MM.1S (cell line): ENCODE results near the gene NFIX.

Experiments
- DNase-seq: peaks from one replicate; pipeline ENCODE4 v3.0.0-alpha.2; 2015
- H2AFZ ChIP-seq: fragments of 300-600 bp; sonication (generic); 2 replicates; pipeline ENCODE4 v1.6.0; 2016; ENCODE audit warnings: antibody characterized with exemption, low read length
- H3F3A ChIP-seq: fragments of 300-600 bp; sonication (generic); 2 replicates; pipeline ENCODE4 v1.6.1; 2016; ENCODE audit warnings: mild to moderate bottlenecking, antibody characterized with exemption, low read length, moderate library complexity, mixed read lengths; ENCODE audit not compliant: insufficient read depth
- H3K27ac ChIP-seq: fragments of 300-600 bp; sonication (generic); 2 replicates; pipeline ENCODE4 v1.5.1; 2016; ENCODE audit warnings: mild to moderate bottlenecking, low read length
- H3K27me3 ChIP-seq: fragments of 300-600 bp; sonication (generic); replicated peaks from 2 replicates; pipeline ENCODE4 v1.6.0; 2016; ENCODE audit warnings: low read length; ENCODE audit not compliant: insufficient read depth
- H3K36me3 ChIP-seq: fragments of 300-600 bp; sonication (generic); replicated peaks from 2 replicates; pipeline ENCODE4 v1.6.1; 2016; ENCODE audit warnings: mild to moderate bottlenecking, low read length, mixed read lengths; ENCODE audit not compliant: insufficient read depth
- H3K4me1 ChIP-seq: fragments of 300-600 bp; sonication (generic); 2 replicates; pipeline ENCODE4 v1.6.1; 2016; ENCODE audit warnings: low read length, mixed read lengths
- H3K4me2 ChIP-seq: fragments of 300-600 bp; sonication (generic); 2 replicates; pipeline ENCODE4 v1.6.0; 2016; ENCODE audit warnings: low read depth, low read length
- H3K4me3 ChIP-seq: fragments of 300-600 bp; sonication (generic); 2 replicates; pipeline ENCODE4 v1.5.1; 2016; ENCODE audit warnings: low read length, mixed read lengths
- H3K79me2 ChIP-seq: fragments of 300-600 bp; sonication (generic); 2 replicates; pipeline ENCODE4 v1.6.1; 2016; ENCODE audit warnings: mixed run types, low read length, mixed read lengths
- H3K9ac ChIP-seq: fragments of 300-600 bp; sonication (generic); 2 replicates; pipeline ENCODE4 v1.6.1; 2016; ENCODE audit warnings: low read length, mixed read lengths
- H3K9me2 ChIP-seq: fragments of 300-600 bp; sonication (generic); replicated peaks from 2 replicates; pipeline ENCODE4 v1.6.1; 2016; ENCODE audit warnings: mild to moderate bottlenecking, low read length, mixed read lengths; ENCODE audit not compliant: insufficient read depth
- H3K9me3 ChIP-seq: fragments of 300-600 bp; sonication (generic); replicated peaks from 2 replicates; pipeline ENCODE4 v1.6.1; 2016; ENCODE audit warnings: mild to moderate bottlenecking, low read length, mixed read lengths; ENCODE audit not compliant: insufficient read depth
- H4K20me1 ChIP-seq: fragments of 300-600 bp; sonication (generic); 2 replicates; pipeline ENCODE4 v1.6.1; 2016; ENCODE audit warnings: mild to moderate bottlenecking, low read length, moderate library complexity, mixed read lengths; ENCODE audit not compliant: insufficient read depth
- EZH2 ChIP-seq: fragments of 300-600 bp; sonication (generic); optimal IDR thresholded peaks from 2 replicates; pipeline ENCODE3; 2017; ENCODE audit warnings: low read depth, mild to moderate bottlenecking, antibody characterized with exemption, low read length, mixed read lengths
- EZH2phosphoT487 ChIP-seq: fragments of 300-600 bp; sonication (generic); IDR thresholded peaks from 2 replicates; pipeline ENCODE4 v1.6.1; 2018; ENCODE audit warnings: antibody characterized with exemption, low read length
- TF ChIP-seq, protein P1 (sequence below): fragments of 300-600 bp; sonication (generic); IDR thresholded peaks from 2 replicates; pipeline ENCODE4 v1.5.1; 2016; ENCODE audit warnings: antibody characterized with exemption, low read length, mixed read lengths

Gene NFIX

DNA sequence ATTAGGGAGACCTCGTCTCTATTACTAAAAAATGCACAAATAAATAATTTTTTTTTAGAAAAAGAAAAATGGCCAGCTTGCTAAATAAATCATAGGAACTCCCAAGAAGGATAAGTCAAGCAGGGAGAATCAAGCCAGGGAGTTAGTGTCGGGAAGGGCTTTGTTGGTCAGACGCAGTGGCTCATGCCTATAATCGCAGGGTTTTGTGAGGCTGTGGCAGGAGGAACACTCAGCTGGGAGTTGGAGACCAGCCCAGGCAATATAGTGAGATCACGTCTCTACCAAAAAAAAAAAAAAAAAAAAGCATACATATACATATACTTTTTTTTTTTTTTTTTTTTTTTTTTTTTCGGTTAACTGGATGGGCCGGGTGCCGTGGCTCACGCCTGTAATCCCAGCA, 131.8 kb downstream of the NFIX start:
- TF ChIP-seq, protein P1, sequence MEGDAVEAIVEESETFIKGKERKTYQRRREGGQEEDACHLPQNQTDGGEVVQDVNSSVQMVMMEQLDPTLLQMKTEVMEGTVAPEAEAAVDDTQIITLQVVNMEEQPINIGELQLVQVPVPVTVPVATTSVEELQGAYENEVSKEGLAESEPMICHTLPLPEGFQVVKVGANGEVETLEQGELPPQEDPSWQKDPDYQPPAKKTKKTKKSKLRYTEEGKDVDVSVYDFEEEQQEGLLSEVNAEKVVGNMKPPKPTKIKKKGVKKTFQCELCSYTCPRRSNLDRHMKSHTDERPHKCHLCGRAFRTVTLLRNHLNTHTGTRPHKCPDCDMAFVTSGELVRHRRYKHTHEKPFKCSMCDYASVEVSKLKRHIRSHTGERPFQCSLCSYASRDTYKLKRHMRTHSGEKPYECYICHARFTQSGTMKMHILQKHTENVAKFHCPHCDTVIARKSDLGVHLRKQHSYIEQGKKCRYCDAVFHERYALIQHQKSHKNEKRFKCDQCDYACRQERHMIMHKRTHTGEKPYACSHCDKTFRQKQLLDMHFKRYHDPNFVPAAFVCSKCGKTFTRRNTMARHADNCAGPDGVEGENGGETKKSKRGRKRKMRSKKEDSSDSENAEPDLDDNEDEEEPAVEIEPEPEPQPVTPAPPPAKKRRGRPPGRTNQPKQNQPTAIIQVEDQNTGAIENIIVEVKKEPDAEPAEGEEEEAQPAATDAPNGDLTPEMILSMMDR, result no peak
- TF ChIP-seq EZH2phosphoT487 (no peak), EZH2 (no peak)
- no peaks in the 10 kb centered on the region for H3K36me3 ChIP-seq
- H3K79me2 ChIP-seq, result peaks cover 74% of the 10 kb centered on the region
- no peak overlapping the region for H3K9ac ChIP-seq
- no peaks in the 10 kb centered on the region for H3K9me3 ChIP-seq
- no peak overlapping the region for H2AFZ ChIP-seq
- no peaks in the 10 kb centered on the region for H3F3A ChIP-seq
- H4K20me1 ChIP-seq, result no peaks in the 10 kb centered on the region; the same call in 1 of the 2 replicates
- no peak overlapping the region for H3K27ac ChIP-seq
- no peaks in the 10 kb centered on the region for H3K9me2 ChIP-seq
- no peak overlapping the region for H3K4me3 ChIP-seq
- no peaks in the 10 kb centered on the region for H3K4me1 ChIP-seq
- no peak overlapping the region for H3K4me2 ChIP-seq
- no peaks in the 10 kb centered on the region for H3K27me3 ChIP-seq
- no peak for DNase-seq

DNA sequence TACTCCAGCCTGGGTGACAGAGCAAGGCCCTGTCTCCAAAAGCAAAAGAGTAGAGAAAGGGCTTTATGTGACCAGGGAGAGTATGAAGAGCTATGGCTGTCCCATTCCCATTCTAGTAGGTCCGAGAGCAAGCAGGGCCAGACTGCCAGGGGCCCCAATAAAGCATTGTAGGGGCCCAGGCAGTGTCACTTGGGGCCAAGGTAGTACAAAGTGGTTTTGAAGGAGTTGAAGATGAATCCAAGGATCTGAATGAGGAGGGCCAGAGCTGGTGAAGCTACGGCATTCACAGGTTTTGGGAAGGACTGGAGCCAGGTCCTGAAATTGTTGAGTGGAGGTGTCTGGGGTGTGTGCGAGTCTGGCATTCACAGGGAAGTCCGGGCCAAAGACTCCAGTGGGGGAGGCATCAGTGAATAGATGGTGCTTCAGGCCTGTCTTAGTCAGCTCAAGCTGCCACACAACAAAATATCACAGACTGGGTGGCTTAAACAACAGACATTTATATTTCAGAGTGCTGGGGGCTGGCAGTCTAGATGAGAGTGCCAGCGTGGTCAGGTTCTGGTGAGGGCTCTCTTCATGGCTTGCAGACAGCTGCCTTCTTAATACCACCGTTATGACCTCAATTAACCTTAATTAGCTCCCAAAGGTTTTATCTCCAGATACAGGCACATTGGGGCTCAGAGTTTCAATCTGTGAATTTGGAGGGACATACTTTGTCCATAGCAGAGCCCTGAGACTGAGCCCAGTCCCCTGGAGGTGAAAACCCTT, 132.7 kb downstream of the NFIX start:
- Histone ChIP-seq H3K9me2 (no peaks in the 10 kb centered on the region), H2AFZ (no peak overlapping the region), H3K4me1 (no peaks in the 10 kb centered on the region), H3K36me3 (no peaks in the 10 kb centered on the region), H3F3A (no peaks in the 10 kb centered on the region), H3K27ac (no peak overlapping the region), H3K4me3 (no peak overlapping the region), H3K4me2 (no peak overlapping the region), H3K9me3 (no peaks in the 10 kb centered on the region), H3K27me3 (no peaks in the 10 kb centered on the region), H3K9ac (no peak overlapping the region), H3K79me2 (peaks cover 71% of the 10 kb centered on the region), H4K20me1 (no peaks in the 10 kb centered on the region)
- TF ChIP-seq, protein P1, result no peak
- no peak for TF ChIP-seq EZH2phosphoT487
- no peak for TF ChIP-seq EZH2
- no peak for DNase-seq

DNA sequence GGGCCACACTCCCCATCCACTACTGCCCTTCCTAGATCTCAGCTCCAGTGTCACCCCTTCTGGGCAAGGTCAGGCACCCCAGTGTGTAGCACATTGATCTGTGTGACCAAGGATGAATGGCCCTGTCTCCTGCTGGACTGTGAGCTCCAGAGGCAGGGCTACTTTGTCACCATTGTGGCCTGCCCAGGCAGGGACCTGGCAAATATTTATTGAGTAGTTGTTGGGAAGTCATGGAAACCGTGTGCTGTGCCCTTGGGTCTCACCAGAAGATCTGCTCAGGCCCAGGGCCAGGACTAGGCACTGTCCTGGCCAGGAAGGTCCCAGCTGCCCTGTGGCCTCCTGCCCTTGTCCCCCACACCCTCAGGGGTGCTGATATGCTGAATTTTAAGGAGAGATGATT, 133.3 kb downstream of the NFIX start:
- Histone ChIP-seq H3K9ac (no peak overlapping the region), H3K9me3 (no peaks in the 10 kb centered on the region), H2AFZ (no peak overlapping the region), H4K20me1 (no peaks in the 10 kb centered on the region), H3K4me3 (no peak overlapping the region), H3K27me3 (no peaks in the 10 kb centered on the region), H3K4me2 (no peak overlapping the region), H3K27ac (no peak overlapping the region), H3K79me2 (peaks cover 68% of the 10 kb centered on the region), H3K9me2 (no peaks in the 10 kb centered on the region), H3K4me1 (no peaks in the 10 kb centered on the region), H3K36me3 (no peaks in the 10 kb centered on the region), H3F3A (no peaks in the 10 kb centered on the region)
- no peak for TF ChIP-seq EZH2
- no peak for DNase-seq

DNA sequence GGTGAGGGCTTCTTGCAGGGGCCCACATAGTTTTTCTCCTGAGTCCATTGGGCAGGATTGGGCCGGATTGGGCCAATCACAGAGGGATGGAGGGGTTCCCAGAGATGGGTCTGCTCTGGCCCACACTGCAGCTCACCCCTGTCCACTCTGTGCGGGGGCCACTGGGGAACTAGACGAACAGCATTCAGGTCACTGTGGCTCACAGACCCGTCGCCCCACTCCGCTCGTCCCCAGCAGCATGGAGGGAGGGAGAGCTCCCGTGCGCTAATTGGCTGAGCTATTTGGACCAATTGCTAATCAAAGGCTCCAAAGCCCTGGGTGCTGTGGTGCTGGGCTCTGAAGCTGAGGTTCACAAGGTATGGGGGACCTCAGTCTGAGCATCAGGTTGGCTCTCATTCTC, 134.1 kb downstream of the NFIX start:
- Histone ChIP-seq H3K9ac (no peak overlapping the region), H4K20me1 (no peaks in the 10 kb centered on the region), H2AFZ (no peak overlapping the region), H3K4me1 (no peaks in the 10 kb centered on the region), H3K9me2 (no peaks in the 10 kb centered on the region), H3K27me3 (no peaks in the 10 kb centered on the region), H3F3A (no peaks in the 10 kb centered on the region), H3K4me2 (no peak overlapping the region), H3K79me2 (peaks cover 72% of the 10 kb centered on the region), H3K9me3 (no peaks in the 10 kb centered on the region), H3K36me3 (no peaks in the 10 kb centered on the region), H3K4me3 (no peak overlapping the region), H3K27ac (no peak overlapping the region)
- DNase-seq, result no peak
- TF ChIP-seq, protein P1, result no peak
- no peak for TF ChIP-seq EZH2phosphoT487
- TF ChIP-seq EZH2, result no peak
